Hematopoietic multipotent progenitor cell treated with erythropoietin and hydrocortisone succinate and interleukin-3 and kit ligand, for 15 days (in vitro differentiated cells): Measurements from ENCODE around the gene LAMB3.

ENCODE experiments used
- DNase-seq: peaks from one replicate; pipeline ENCODE4 v3.0.0-alpha.2; 2015; ENCODE audit warnings: low spot score

The LAMB3 gene

GRCh38 chr1:209661071-209661470, 8.8 kb upstream of the LAMB3 start:
- no peak for DNase-seq

DNA sequence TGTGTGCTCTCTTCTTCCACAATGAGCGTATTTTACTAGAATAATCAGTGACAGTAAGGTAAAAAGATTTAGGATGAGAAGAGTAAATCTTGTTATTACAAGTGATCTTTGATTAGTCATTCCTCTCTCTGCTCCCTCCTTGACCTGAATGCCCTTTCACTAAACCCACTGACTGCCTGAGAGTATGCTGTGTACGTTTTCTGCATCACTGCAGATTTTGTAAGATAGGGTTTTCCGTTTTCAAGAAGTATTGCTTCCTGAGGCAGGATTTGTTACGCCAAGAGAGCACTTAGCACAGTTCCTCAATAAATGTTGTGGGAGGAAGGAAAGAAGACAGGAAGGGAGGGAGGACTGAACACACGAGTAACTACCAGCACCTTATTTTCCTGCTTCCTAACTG, 7.7 kb upstream of the LAMB3 start:
- DNase-seq: no peak

GRCh38 chr1:209657918-209658317, 5.7 kb upstream of the LAMB3 start:
- DNase-seq: no peak

DNA sequence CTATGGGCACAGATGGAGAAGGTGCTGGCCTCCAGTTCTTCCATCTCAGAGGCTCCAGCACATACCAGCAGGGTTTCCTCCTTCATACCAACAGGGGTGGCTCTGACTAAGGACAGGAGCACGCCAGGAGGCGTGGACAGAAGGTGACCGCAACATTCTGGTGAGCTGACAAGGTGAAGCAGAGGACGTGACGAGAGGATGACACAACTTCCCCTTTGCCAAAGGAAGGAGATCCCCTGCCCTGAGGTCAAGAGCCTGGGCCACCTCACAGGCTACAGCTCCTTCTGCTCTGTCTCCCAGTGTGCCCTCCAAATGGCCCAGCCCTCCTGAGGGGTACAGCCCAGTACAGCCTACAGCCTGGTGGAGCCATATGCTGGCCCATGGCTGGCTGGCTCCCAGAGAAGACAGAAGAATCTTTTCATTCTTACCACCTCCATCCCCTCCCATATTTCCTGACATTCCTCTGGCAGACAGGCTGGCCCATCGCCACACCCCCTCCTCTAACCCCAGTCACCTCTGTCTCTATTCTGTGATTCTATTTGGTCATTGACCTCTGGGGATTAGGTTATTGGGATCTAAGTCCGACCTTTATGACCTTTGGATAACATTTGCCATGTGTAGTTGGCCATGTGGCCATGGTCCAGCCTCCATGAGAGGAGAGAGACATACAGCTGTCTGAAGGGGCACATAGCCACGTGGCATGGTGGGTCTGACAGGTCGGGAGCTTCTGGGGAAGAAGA, 5.1 kb upstream of the LAMB3 start:
- DNase-seq: no peak

DNA sequence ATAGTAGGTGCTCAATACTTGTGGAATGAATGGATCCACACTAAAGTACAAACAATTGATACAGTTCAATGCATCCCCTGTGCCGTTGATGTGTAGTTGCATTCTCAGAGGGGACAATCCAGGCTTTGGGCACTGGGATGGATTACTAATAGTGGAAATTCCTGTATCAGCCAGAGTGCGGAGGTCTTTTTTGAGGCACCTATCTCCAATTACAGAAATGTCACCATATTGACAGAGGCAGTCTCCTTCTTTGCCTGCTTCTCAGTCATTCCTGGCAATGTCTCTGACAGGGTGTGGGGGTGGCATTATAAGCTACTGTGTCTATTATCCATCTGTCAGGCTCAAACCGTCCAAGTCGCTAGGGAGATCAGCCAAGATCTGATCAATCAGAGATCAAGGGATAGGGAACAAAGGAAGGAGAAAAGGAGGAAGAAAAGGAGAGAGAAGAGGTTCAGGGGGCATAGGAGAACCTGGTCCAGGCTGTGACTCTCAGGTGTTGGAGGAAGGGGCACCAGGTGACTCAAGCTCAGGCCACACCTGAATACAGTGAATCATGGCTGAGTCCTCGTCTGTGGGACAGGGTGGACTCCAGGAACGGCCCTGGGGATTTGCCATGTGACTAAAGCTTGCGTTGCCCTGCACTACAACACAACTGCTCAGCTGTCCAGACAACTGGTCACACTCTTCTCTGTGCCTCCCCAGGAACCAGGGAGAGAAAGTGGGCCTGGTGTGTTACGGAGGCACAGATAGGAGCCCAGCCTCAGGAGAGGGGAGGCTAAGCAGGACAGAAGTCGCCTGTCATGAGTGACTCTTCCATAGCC, 3.4 kb upstream of the LAMB3 start:
- DNase-seq: no peak

- no peak for DNase-seq
These were observed 1.7 kb upstream of the LAMB3 start for GRCh38 chr1:209653915-209654351.

GRCh38 chr1:209652873-209653401, 712 bp upstream of the LAMB3 start:
- peak; percentile 64 for DNase-seq

DNA sequence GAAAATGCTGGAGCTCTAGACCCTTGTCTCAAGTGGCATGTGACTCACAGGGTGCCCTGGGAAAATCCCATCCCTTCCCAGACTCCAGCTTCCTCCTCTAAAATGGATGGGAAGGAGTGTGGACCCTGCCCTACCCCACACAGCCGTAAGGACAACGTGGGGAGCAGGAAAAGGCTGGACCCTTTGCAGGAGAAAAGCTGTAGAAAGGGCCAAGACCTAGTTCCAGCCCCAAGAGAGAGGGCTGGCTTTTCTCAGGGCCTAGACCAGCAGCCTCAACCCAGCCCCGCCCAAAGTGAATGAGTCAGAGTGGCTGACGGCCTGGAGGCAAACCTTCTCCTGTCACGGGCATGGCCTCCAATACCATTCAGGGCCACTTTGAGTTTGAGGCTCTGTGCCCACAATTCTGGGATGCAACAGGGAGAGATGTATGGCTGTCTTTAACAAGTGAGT, 1.1 kb downstream of the LAMB3 start:
- DNase-seq: peak; percentile 85

- no peak for DNase-seq
These were observed 1.8 kb downstream of the LAMB3 start for GRCh38 chr1:209650454-209650853.

DNA sequence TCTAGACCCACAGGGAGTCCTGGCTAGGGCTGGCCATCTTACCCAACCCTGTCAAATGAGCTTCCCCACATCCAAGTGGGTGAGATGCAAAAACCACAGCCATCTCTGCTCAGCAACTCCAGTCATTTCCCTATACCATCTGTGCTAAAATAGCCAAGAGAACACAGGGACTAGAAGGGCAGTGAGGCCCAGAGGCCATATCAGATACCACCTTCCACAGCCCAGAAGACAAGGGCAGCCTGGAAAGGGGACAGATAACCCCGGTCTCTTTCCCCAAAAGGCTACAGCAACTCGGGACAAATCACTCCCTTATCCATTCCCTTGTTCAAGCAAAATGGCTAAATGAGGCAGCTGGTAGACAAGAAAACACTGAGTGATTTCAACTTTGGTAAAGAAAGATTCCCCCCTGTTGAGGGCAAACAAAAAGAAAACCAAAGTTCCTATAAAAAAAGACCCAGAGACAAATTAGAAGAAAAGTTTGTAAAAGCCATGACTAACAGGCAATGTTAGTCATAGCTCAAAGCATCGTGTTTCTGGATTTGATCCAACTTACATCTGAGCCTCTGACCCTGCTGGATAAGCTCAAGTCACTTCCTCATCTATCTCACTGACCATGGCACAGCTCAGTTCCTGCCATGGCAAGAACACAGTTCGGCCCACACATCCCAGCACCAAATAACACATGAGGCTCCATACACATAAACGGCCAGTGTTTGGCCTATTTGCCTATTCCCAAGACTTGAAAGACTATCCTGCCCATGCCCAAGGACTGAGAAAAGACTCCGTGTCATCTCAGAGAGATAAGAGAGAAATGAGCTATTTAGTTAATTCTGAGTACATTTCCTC, 3.1 kb downstream of the LAMB3 start:
- peak; percentile 85 for DNase-seq

- peak; percentile 6 for DNase-seq
These were observed 3.9 kb downstream of the LAMB3 start for GRCh38 chr1:209648346-209648745.

DNA sequence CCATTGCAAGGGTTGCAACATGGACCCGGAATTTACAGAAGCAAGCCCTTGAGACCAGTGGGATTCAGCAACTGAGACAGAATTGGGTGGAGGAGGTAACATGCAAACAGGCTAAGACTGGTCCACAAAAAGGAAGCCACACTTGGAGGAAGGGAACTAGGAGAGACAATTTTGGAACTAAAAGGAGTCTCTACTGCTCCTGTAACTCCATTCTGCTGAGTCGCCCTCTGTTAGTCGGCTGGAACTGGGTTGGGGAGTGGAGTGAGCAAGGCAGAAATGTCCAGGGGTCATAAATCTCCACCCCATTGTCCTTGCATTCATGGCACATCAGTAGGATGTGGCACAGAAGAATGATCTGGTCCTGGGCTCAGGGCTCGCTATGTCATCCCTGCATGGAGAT, 5.1 kb downstream of the LAMB3 start:
- DNase-seq: peak; percentile 39

- DNase-seq: peak; percentile 28
These were observed 5.7 kb downstream of the LAMB3 start for GRCh38 chr1:209646558-209646957.

DNA sequence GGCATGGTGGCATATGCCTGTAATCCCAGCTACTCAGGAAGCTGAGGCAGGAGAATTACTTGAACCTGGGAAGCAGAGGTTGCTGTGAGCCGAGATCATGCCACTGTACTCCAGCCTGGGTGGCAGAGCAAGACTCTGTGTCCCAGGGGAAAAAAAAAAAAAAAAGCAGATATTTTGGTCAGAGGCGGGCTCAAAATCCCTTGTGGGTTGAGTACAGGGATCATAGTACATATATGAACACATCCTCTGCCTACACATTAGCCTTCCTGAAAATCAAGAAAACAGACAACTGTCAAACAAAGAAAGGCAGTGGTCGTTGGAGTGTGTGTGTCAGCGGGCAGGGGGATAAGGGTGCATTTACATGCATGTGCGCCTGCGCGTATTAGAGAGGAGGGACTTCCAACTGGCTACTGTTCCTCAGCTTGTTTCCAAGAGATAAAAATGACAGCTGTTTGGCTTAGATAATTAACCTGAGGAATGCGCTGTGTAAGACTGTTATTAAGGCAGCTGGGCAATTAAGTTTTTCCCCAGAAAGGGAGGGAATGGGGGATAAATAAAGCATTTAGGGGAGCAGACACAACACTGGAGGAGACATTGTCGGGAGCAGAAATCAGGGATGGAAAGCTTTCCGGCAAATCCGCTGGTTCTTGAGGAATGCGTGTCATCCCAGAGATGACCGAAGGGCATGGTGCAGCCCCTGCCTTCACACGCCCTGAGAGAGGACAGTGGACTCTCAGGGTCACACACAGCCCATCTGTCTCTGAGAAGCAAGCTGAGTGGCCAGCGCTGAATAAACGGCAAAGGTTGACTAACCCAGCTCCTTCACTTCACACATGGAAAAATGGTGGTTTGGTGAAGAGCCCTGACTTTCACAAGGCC, 6.4 kb downstream of the LAMB3 start:
- peak; percentile 86 for DNase-seq

DNA sequence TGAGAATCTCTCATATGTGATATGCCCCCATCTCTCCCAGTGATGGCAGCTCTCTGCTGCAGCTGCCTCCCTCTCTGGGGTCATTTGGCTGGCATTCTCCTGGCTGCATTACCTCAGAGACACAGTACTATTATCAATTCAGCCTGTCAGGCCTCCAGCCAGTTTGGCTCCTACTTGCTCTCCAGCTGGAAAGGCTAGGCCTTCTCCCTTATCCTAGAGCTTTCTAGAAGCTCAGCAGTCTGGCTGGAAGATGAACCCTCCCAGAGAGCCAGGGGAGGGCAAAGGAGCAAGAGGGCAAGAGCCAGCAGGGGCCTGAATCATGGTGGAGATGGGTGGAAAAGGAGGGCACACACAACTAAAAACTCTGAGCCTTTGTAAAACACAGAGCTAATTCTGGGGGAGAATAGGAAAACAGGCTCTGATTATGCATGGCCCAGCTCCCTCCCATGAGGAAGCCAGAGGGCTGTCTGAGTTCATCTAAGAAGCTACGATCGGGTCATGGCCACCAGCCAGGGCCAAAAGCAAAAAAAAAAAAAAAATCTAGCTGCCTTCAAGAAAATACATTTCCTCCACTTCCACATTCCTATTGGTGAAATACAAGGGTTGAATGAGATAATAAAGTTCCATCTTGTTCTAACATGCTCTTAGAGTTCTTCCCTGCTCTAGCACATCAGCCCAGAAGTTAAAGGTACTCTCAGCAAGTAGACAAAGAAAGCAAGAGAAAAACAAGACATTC, 8.8 kb downstream of the LAMB3 start:
- DNase-seq: no peak

DNA sequence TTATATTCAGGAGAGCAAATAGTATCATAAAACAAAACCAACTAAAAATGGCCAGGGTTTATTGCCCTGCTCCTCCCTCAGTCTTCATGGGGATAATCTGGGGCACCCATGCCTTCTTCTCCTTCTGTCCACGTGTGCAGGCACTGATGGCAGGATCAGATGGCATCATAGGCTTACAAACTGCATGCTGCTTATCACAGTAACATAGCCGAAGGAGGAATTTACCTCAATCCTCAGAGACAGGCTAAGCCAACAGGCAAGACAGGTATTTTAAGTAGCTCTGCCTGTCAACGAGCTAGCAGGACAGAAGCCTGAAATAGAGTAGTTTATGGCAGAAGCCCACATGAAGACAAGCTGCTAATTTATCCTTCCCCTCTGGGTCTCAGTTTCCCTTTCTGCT, 9.4 kb downstream of the LAMB3 start:
- peak; percentile 20 for DNase-seq

- no peak for DNase-seq
These were observed 10.4 kb downstream of the LAMB3 start for GRCh38 chr1:209641832-209642172.

- no peak for DNase-seq
These were observed 16.4 kb downstream of the LAMB3 start for GRCh38 chr1:209635850-209636249.

GRCh38 chr1:209634005-209634737, 18.1 kb downstream of the LAMB3 start:
- no peak for DNase-seq
